SU-DHL-6 (cell line): Measurements from ENCODE around the gene IFIT1.

Experiments
- H2AFZ ChIP-seq: fragments of 200-600 bp; sonication (generic); 2 replicates; pipeline ENCODE4 v1.6.1; 2014; ENCODE audit warnings: low read depth, mild to moderate bottlenecking, moderate library complexity, mixed read lengths, antibody characterized with exemption, low read length; ENCODE audit not compliant: severe bottlenecking
- H3F3A ChIP-seq: fragments of 200-600 bp; shearing (Covaris generic); 2 replicates; pipeline ENCODE4 v1.6.0; 2016; ENCODE audit warnings: antibody characterized with exemption, mild to moderate bottlenecking; ENCODE audit not compliant: insufficient read depth
- H3K27ac ChIP-seq: fragments of 200-600 bp; sonication (generic); 2 replicates; pipeline ENCODE4 v1.5.1; 2016; ENCODE audit warnings: low read depth, mild to moderate bottlenecking, low read length, moderate library complexity, mixed read lengths
- H3K27me3 ChIP-seq: fragments of 200-600 bp; sonication (generic), shearing (Covaris generic); 2 replicates; pipeline ENCODE4 v1.6.0; 2014; ENCODE audit warnings: mild to moderate bottlenecking, low read length
- H3K36me3 ChIP-seq: fragments of 200-600 bp; sonication (generic); 2 replicates; pipeline ENCODE4 v1.6.1; 2014; ENCODE audit warnings: mild to moderate bottlenecking, low read length, mixed read lengths
- H3K4me2 ChIP-seq: fragments of 300-600, 200-600 bp; shearing (Covaris generic), sonication (generic); 2 replicates; pipeline ENCODE4 v1.6.0; 2014; ENCODE audit warnings: low read length, low read depth, mild to moderate bottlenecking; ENCODE audit not compliant: poor library complexity, severe bottlenecking
- H3K4me3 ChIP-seq: fragments of 200-600 bp; sonication (generic); 2 replicates; pipeline ENCODE4 v1.5.1; 2014; ENCODE audit warnings: antibody characterized with exemption, low read length, mild to moderate bottlenecking, mixed read lengths; ENCODE audit not compliant: insufficient read depth, poor library complexity, severe bottlenecking
- H3K79me2 ChIP-seq: fragments of 200-600 bp; sonication (generic); 2 replicates; pipeline ENCODE4 v1.6.1; 2014; ENCODE audit warnings: mild to moderate bottlenecking, low read length, moderate library complexity; ENCODE audit not compliant: insufficient read depth
- H3K9ac ChIP-seq: fragments of 200-600 bp; sonication (generic); 2 replicates; pipeline ENCODE4 v1.7.0; 2014; ENCODE audit warnings: mild to moderate bottlenecking, low read length
- H3K9me2 ChIP-seq: fragments of 200-600 bp; sonication (generic); replicated peaks from 2 replicates; pipeline ENCODE4 v1.6.1; 2014; ENCODE audit warnings: low read length; ENCODE audit not compliant: insufficient read depth
- H3K9me3 ChIP-seq: fragments of 200-600 bp; sonication (generic); 2 replicates; pipeline ENCODE4 v1.6.1; 2014; ENCODE audit warnings: low read length, mixed read lengths; ENCODE audit not compliant: insufficient read depth
- H4K20me1 ChIP-seq: fragments of 200-600 bp; sonication (generic); 2 replicates; pipeline ENCODE4 v1.6.1; 2014; ENCODE audit warnings: low read depth, mild to moderate bottlenecking, antibody characterized with exemption, low read length, moderate library complexity, mixed read lengths
- CTCF ChIP-seq: fragments of 200-600 bp; sonication (generic); IDR thresholded peaks from one replicate; pipeline ENCODE4 v1.5.1; 2017; ENCODE audit warnings: antibody characterized with exemption, mild to moderate bottlenecking, low read length, moderate library complexity; ENCODE audit not compliant: insufficient read depth, poor library complexity, severe bottlenecking
- EZH2phosphoT487 ChIP-seq: fragments of 200-600 bp; sonication (generic), shearing (Covaris generic); conservative IDR thresholded peaks from 2 replicates; pipeline ENCODE4 v1.6.1; 2018; ENCODE audit warnings: mild to moderate bottlenecking, antibody characterized with exemption, low read length, moderate library complexity, mixed read lengths

The IFIT1 gene

DNA sequence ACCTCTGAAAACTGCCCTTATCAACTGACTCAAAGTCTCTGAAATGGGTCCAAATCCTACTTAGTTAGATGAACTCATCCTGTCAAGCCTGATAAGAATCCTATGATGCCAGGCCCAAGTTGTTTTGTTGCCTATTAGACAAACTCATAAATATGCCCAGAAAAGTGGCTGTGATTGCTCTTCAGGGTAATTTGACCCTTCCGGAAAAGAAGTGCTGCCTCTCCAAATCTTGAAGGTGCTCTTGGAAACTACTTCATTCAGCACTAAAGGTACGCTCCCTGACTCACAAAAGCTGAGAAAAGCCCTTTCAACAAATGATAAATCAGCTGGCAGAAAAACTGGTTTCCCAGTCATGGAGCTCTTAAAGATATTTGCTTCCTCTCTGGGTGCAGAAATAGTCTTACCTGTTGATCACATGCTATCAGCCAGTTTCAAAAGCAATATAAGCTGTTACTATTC, 28.6 kb downstream of the IFIT1 start:
- no peak overlapping the region for H3K4me2 ChIP-seq
- H3K9me3 ChIP-seq = no peaks in the 10 kb centered on the region
- H4K20me1 ChIP-seq = no peaks in the 10 kb centered on the region
- no peak overlapping the region for H2AFZ ChIP-seq
- no peaks in the 10 kb centered on the region for H3K36me3 ChIP-seq
- no peaks in the 10 kb centered on the region for H3K9me2 ChIP-seq
- no peaks in the 10 kb centered on the region for H3K79me2 ChIP-seq
- TF ChIP-seq EZH2phosphoT487 = no peak
- no peak for TF ChIP-seq CTCF
- no peak overlapping the region for H3K9ac ChIP-seq
- no peak overlapping the region for H3K27ac ChIP-seq
- no peaks in the 10 kb centered on the region for H3F3A ChIP-seq
- H3K4me3 ChIP-seq = no peak overlapping the region
- no peaks in the 10 kb centered on the region for H3K27me3 ChIP-seq

DNA sequence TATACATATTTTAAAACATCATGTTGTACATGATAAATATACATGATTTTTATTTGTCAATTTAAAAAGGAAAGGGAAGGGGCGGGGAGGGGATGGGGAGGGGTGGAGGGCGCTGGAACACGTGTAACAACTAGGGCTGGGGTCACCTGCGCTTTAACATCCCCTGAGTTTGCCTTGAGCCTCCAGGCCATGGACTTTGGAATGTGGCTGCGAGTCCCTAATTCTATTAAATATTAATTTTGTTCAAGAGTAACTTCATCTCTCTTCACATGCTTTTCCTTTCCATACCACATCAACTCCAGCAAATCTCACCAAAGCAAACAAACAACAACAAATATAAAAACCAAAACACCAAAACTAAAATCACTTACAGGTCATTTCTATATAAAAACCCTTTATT, 32.6 kb downstream of the IFIT1 start:
- no peaks in the 10 kb centered on the region for H3F3A ChIP-seq
- H3K4me2 ChIP-seq = no peak overlapping the region
- no peaks in the 10 kb centered on the region for H4K20me1 ChIP-seq
- no peaks in the 10 kb centered on the region for H3K36me3 ChIP-seq
- no peaks in the 10 kb centered on the region for H3K79me2 ChIP-seq
- H3K9me3 ChIP-seq = no peaks in the 10 kb centered on the region
- no peak overlapping the region for H3K4me3 ChIP-seq
- H3K27me3 ChIP-seq = no peaks in the 10 kb centered on the region
- TF ChIP-seq CTCF = no peak
- no peak for TF ChIP-seq EZH2phosphoT487
- H2AFZ ChIP-seq = no peak overlapping the region
- H3K9ac ChIP-seq = no peak overlapping the region
- H3K9me2 ChIP-seq = no peaks in the 10 kb centered on the region
- no peak overlapping the region for H3K27ac ChIP-seq

DNA sequence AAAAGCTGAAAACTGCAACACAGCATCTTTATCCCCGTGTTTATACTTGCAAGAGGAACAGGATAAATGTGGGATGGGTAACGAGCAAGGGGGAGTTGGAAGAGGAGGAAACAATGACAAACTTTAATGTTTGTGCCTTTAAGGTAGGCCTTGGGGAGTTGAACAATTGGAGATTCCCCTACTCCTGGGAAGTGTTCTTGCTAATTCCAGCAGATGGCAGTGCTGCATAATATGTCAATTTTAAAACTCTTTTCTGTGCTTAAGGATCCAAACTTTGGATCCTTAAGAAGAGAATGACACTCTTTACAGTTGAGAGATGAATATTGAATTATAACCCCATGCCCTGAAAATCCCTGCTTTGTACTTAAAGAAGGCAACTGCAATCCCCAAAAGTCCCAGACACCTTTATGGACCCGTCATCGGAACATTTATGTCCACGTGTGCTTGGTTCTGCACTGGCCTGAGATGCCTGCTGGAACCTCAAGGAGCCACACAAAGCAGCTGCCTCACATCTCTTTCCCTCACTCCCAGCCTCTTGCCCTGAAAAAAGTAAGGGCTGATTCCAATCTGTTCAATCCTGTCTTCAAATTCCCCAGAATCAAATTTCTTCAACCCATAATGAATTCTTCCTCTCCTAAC, 33.9 kb downstream of the IFIT1 start:
- no peaks in the 10 kb centered on the region for H3K9me3 ChIP-seq

More for the DNA sequence above, 33.9 kb downstream of the IFIT1 start:
- Histone ChIP-seq H3K79me2 (no peaks in the 10 kb centered on the region), H3K36me3 (no peaks in the 10 kb centered on the region), H3K27ac (no peak overlapping the region), H3F3A (no peaks in the 10 kb centered on the region), H3K9me2 (no peaks in the 10 kb centered on the region), H3K4me3 (no peak overlapping the region), H4K20me1 (no peaks in the 10 kb centered on the region), H3K9ac (no peak overlapping the region), H3K27me3 (no peaks in the 10 kb centered on the region), H2AFZ (no peak overlapping the region), H3K4me2 (no peak overlapping the region)
- TF ChIP-seq EZH2phosphoT487 (no peak), CTCF (peak; percentile 52)
